Testis (tissue), 3 donors: ENCODE data around the gene MAP3K7. TPM values are rescaled to one million over a fixed set of nuclear protein-coding genes. Genes with fewer than 3 reads are reported as not detected.

ENCODE experiments used
- DNase-seq: peaks from one replicate; pipeline ENCODE4 v3.0.0-alpha.2; 2019
- H3K27ac ChIP-seq, 2 donors: fragments of 200-600 bp; sonication (generic); one replicate each; pipeline ENCODE4 v1.5.1; 2019
- H3K27me3 ChIP-seq: fragments of 200-600 bp; sonication (generic); one replicate; pipeline ENCODE4 v1.5.1; 2019
- H3K36me3 ChIP-seq: fragments of 200-600 bp; sonication (generic); one replicate; pipeline ENCODE4 v1.5.1; 2017; ENCODE audit warnings: low read depth; ENCODE audit errors: missing control alignments
- H3K4me1 ChIP-seq: fragments of 200-600 bp; sonication (generic); one replicate; pipeline ENCODE4 v1.5.1; 2019
- H3K4me3 ChIP-seq, 2 donors: fragments of 200-600 bp; sonication (generic); one replicate each; pipeline ENCODE4 v1.5.1; 2017 to 2019
- H3K9me3 ChIP-seq: fragments of 200-600 bp; sonication (generic); one replicate; pipeline ENCODE4 v1.5.1; 2017
- CTCF ChIP-seq, 3 experiments: fragments of 450-650 bp in 2 of 3; fragments of 200-600 bp in 1 of 3; sonication (generic) in 1 of 3; IDR thresholded peaks; one replicate each; pipeline ENCODE4 v1.5.1; 2016 to 2019; ENCODE audit warnings: antibody characterized with exemption in 3 of 3, mild to moderate bottlenecking in 2 of 3, moderate library complexity in 1 of 3
- POLR2A ChIP-seq: fragments of 450-650 bp; IDR thresholded peaks from one replicate; pipeline ENCODE4 v1.6.1; 2017; ENCODE audit warnings: antibody characterized with exemption, mild to moderate bottlenecking, moderate library complexity
- WGBS, 2 donors: methylation state at CpG; one replicate each; pipeline ENCODE4 v1.1.5; 2018; 5-methylcytosine and 5-hydroxymethylcytosine counted together
- intact Hi-C: fragments of 100-400 bp; cut with DNase I; formaldehyde crosslinking; loops from one replicate; pipeline ENCODE4 v1.15.1; 2023; ENCODE audit warnings: low total_unique reads
- polyA plus RNA-seq: library from polyadenylated mRNA; stranded (reverse); fragments of 350-450 nt; fragmentation: Illumina TruSeq; extraction: RNeasy Lipid Tissue Mini Kit (QIAGEN cat#74804); gene quantifications from one replicate; pipeline ENCODE4 v1.2.3, GENCODE V29; 2014; ENCODE audit warnings: low read depth, low replicate concordance; ENCODE audit not compliant: insufficient read depth
- total RNA-seq, 2 donors: library from RNA; depleted of rRNA; stranded (reverse); fragments of >200 nt; gene quantifications; one replicate each; pipeline ENCODE4 v1.2.3, GENCODE V29; 2016

The MAP3K7 gene
- total and polyA plus RNA-seq, 3 donors from 2014 or later, result 20.2 to 39.0 (median 35.7) TPM

DNA sequence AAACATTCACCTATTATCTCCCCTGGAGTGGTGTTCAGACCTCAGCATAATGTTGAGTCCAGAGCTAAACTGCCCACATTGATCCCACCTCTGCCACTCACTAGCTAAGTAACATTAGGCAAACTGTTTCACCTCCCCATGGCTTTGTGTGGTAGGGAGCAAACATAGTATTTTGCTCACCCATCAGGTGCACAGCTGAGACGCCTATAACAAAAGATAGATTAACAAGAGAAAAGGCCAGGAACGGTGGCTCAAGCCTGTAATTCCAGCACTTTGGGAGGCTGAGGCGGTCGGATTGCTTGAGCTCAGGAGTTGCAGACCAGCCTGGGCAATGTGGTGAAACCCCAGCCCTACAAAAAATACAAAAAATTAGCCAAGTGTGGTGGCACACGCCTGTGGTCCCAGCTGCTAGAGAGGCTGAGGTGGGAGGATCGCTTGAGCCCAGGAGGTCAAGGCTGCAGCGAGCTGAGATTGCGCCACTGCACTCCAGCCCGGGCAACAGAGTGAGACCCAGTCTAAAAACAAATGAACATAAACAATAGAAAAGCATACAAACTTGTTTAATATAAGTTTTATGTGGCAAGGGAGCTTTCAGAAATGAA is 91.6 kb downstream of the MAP3K7 start:
- H3K9me3 ChIP-seq, result no peaks in the 10 kb centered on the region
- no peak overlapping the region for H3K27ac ChIP-seq
- WGBS, 2 donors, result 80 to 81% methylated on average over 9 of the region's 9 CpGs
- no peaks in the 10 kb centered on the region for H3K36me3 ChIP-seq
- no peaks in the 10 kb centered on the region for H3K4me1 ChIP-seq
- no peak for DNase-seq
- TF ChIP-seq POLR2A (no peak), CTCF (IDR thresholded peaks at IDR 0.05) (no peak)
- no peak overlapping the region for H3K4me3 ChIP-seq
- no peaks in the 10 kb centered on the region for H3K27me3 ChIP-seq
- intact Hi-C loops, result no loop called here

GRCh38 chr6:90494067-90494780 is 92.6 kb downstream of the MAP3K7 start:
- Histone ChIP-seq H3K4me3 (no peak overlapping the region), H3K27me3 (no peaks in the 10 kb centered on the region), H3K36me3 (no peaks in the 10 kb centered on the region), H3K9me3 (no peaks in the 10 kb centered on the region), H3K27ac (peak overlapping the region in 1 of 2 donors; percentile 72), H3K4me1 (no peaks in the 10 kb centered on the region)
- peak; percentile 65 for DNase-seq
- TF ChIP-seq POLR2A (no peak), CTCF (IDR thresholded peaks at IDR 0.05) (no peak)
- intact Hi-C loops, result no loop called here
- 48 to 52% methylated on average over 7 of the region's 7 CpGs for WGBS, 2 donors

DNA sequence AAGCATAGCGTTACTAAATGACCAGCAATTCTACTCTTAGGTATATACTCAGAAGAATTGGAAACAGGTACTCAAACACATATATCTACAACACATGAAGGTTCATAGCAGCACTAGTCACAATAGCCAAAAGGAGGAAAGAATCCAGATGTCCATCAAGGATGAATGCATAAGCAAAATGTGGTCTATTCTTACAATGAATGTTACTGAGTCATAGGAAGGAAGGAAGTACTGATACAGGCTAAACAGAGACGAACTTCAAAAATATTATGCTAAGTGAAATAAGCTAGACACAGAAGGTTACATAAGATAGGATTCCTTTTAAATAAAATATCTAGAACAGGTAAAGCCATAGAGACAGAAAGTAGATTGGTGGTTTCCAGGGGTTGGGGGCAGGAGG is 93.5 kb downstream of the MAP3K7 start:
- H3K4me1 ChIP-seq, result no peaks in the 10 kb centered on the region
- DNase-seq, result no peak
- no peak overlapping the region for H3K4me3 ChIP-seq
- intact Hi-C loops, result no loop called here
- H3K36me3 ChIP-seq, result no peaks in the 10 kb centered on the region
- H3K27ac ChIP-seq, result peak overlapping the region in 1 of 2 donors; percentile 72
- TF ChIP-seq CTCF (IDR thresholded peaks at IDR 0.05) (no peak), POLR2A (no peak)
- H3K27me3 ChIP-seq, result no peaks in the 10 kb centered on the region
- H3K9me3 ChIP-seq, result no peaks in the 10 kb centered on the region
- 78 to 81% methylated on average over 2 of the region's 2 CpGs for WGBS, 2 donors

DNA sequence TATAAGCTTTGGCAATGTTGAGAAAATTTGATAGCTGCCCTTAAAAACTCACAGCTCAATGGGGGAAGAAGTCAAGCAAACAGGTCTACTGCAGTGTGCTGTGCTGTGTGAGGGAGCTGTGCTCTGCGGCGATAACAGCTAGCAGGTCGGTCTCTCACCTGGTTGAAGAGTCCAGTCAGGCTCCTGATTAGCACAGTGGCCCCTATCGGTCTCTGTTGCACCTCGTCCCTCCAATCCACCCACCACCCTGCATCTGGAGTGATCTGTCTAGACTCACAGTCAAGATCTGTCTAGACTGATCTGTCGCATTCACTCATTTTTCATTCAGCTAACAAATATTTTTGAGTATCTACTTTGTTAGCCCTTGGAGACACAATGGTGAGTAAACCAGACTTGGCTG is 94.1 kb downstream of the MAP3K7 start:
- TF ChIP-seq POLR2A, result no peak
- TF ChIP-seq CTCF (IDR thresholded peaks at IDR 0.05), result no peak
- WGBS, 2 donors, result 97 to 98% methylated on average over 6 of the region's 6 CpGs
- H3K36me3 ChIP-seq, result no peaks in the 10 kb centered on the region

More for the DNA sequence above, 94.1 kb downstream of the MAP3K7 start:
- Histone ChIP-seq H3K27me3 (no peaks in the 10 kb centered on the region), H3K9me3 (no peaks in the 10 kb centered on the region), H3K4me1 (no peaks in the 10 kb centered on the region), H3K4me3 (no peak overlapping the region), H3K27ac (no peak overlapping the region)
- intact Hi-C loops, result no loop called here
- DNase-seq, result no peak
